Suprapubic skin (tissue), 4 donors: ENCODE results near the gene ZDHHC13. TPM values are rescaled to one million over a fixed set of nuclear protein-coding genes. Genes with fewer than 3 reads are reported as not detected.

Source experiments
- DNase-seq, 2 donors: peaks; one replicate each; pipeline ENCODE4 v3.0.0-alpha.2; 2019; ENCODE audit warnings: low spot score in 2 of 2
- H3K27ac ChIP-seq: fragments of 200-600 bp; sonication (generic); one replicate; pipeline ENCODE4 v1.5.1; 2019
- H3K27me3 ChIP-seq: fragments of 200-600 bp; sonication (generic); one replicate; pipeline ENCODE4 v1.5.1; 2019
- H3K36me3 ChIP-seq: fragments of 200-600 bp; sonication (generic); one replicate; pipeline ENCODE4 v1.5.1; 2019
- H3K4me1 ChIP-seq: fragments of 200-600 bp; sonication (generic); one replicate; pipeline ENCODE4 v1.5.1; 2019
- H3K4me3 ChIP-seq: fragments of 200-600 bp; sonication (generic); one replicate; pipeline ENCODE4 v1.5.1; 2019; ENCODE audit warnings: mild to moderate bottlenecking
- H3K9me3 ChIP-seq: fragments of 200-600 bp; sonication (generic); one replicate; pipeline ENCODE4 v1.5.1; 2019
- EP300 ChIP-seq: sonication (generic); formaldehyde crosslinking; IDR thresholded peaks from one replicate; pipeline ENCODE4 v1.6.1; 2017; ENCODE audit warnings: antibody characterized with exemption
- POLR2A ChIP-seq, 2 donors: fragments of 450-650 bp; IDR thresholded peaks; one replicate each; pipeline ENCODE4 v1.6.1; 2017; ENCODE audit warnings: antibody characterized with exemption in 2 of 2, mild to moderate bottlenecking in 2 of 2, moderate library complexity in 2 of 2
- POLR2AphosphoS5 ChIP-seq, 3 donors: sonication (generic); formaldehyde crosslinking; IDR thresholded peaks; one replicate each; pipeline ENCODE4 v1.6.1; 2017; ENCODE audit warnings: antibody characterized with exemption in 3 of 3
- WGBS: methylation state at CpG from one replicate; pipeline ENCODE4 v1.1.5; 2018; 5-methylcytosine and 5-hydroxymethylcytosine counted together
- total RNA-seq, 4 donors: library from RNA; depleted of rRNA; stranded (reverse); fragments of >200 nt; gene quantifications; one replicate each; pipeline ENCODE4 v1.1.0, GENCODE V29; 2016
- TF ChIP-seq, protein P1 (sequence below), 2 donors: fragments of 200-600 bp in 1 of 2; fragments of 450-650 bp in 1 of 2; sonication (generic) in 1 of 2; IDR thresholded peaks; one replicate each; pipeline ENCODE4 v1.5.1; 2016 to 2019; ENCODE audit warnings: antibody characterized with exemption in 2 of 2, mild to moderate bottlenecking in 1 of 2, moderate library complexity in 1 of 2

ZDHHC13 gene
- total RNA-seq, 4 donors from 2014 or later: 23.8 to 74.6 (median 27.0) TPM

DNA sequence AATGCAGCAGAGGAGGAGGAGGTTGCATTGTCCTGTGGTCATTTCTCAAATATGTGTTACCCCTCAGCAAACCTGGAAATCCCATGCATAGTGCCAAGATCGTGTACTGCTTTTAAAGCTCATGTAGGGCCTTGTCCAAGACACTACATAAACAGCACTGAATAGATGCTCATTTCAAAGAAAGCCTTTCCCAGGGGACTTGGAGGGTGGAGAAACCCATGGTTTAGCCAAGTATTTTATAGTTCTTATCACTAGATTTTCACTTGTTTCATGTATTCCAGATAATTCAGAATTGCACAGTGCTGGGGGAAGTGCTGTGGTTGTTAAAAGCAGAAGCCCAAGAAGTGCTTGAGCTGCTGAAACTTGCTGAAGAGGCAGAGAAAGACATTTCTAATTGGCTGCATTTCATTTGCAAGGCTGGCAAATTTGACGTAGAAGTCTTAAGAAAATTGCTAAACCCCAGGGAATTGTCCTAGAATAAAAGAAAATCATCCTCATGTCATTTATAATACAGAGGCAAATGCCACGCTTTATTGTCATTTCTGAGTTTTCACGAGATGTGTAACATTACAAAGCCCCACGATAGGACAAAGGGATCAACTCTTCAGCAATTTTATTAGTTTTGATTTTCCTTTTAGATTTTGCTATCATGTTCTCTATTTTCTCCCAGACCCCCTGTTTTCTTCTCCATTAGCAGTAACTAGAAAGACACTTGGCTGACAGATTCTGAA, 64.7 kb downstream of the ZDHHC13 start:
- H3K9me3 ChIP-seq: no peaks in the 10 kb centered on the region
- H3K36me3 ChIP-seq: peaks cover 5% of the 10 kb centered on the region
- WGBS: 70% methylated on average over 5 of the region's 5 CpGs
- H3K4me3 ChIP-seq: no peak overlapping the region
- no peaks in the 10 kb centered on the region for H3K4me1 ChIP-seq
- no peaks in the 10 kb centered on the region for H3K27me3 ChIP-seq
- TF ChIP-seq, protein P1, sequence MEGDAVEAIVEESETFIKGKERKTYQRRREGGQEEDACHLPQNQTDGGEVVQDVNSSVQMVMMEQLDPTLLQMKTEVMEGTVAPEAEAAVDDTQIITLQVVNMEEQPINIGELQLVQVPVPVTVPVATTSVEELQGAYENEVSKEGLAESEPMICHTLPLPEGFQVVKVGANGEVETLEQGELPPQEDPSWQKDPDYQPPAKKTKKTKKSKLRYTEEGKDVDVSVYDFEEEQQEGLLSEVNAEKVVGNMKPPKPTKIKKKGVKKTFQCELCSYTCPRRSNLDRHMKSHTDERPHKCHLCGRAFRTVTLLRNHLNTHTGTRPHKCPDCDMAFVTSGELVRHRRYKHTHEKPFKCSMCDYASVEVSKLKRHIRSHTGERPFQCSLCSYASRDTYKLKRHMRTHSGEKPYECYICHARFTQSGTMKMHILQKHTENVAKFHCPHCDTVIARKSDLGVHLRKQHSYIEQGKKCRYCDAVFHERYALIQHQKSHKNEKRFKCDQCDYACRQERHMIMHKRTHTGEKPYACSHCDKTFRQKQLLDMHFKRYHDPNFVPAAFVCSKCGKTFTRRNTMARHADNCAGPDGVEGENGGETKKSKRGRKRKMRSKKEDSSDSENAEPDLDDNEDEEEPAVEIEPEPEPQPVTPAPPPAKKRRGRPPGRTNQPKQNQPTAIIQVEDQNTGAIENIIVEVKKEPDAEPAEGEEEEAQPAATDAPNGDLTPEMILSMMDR (IDR thresholded peaks at IDR 0.05): no peak
- TF ChIP-seq EP300 (no peak), POLR2A (IDR thresholded peaks at IDR 0.05) (no peak), POLR2AphosphoS5 (IDR thresholded peaks at IDR 0.05) (no peak)
- no peak overlapping the region for H3K27ac ChIP-seq
- DNase-seq: no peak

DNA sequence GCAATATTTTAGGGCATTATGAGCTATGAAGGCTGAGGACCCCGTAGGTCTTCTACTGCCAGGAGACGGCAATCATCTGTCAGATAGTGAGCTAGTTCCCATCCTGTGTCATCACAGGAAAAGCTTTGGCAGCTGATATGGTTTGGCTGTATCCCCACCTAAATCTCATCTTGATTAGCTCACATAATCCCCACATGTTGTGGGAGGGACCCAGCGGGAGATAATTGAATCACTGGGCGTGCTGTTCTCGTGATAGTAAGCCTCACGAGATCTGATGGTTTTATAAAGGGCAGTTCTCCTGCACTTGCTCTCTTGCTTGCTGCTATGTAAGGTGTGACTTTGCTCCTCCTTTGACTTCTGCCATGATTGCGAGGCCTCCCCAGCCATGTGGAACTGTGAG, 66.7 kb downstream of the ZDHHC13 start:
- Histone ChIP-seq H3K4me3 (no peak overlapping the region), H3K36me3 (no peaks in the 10 kb centered on the region), H3K9me3 (no peaks in the 10 kb centered on the region), H3K4me1 (no peaks in the 10 kb centered on the region), H3K27ac (no peak overlapping the region), H3K27me3 (no peaks in the 10 kb centered on the region)
- TF ChIP-seq EP300: no peak
- DNase-seq: no peak
- WGBS: 77% methylated on average over 7 of the region's 7 CpGs

DNA sequence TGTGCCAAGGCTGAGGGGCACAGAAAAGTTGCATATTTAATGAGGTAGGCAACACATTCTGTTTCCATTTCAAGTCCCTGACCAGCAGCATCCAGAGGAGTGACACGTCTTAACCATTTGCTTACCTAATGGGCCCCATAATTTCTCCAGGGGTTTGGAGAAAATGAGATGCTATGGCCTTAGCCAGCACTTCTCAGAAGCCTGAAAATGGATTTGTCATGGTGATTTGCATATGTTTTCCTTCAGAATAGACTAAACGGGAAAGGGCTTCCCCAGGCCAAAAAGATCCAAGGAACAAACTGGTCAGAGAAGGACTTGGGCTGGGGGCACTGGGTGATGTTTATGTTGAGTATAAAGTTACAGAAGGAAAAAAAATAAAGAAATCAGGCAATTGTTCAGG, 68.1 kb downstream of the ZDHHC13 start:
- TF ChIP-seq POLR2AphosphoS5 (IDR thresholded peaks at IDR 0.05): no peak
- TF ChIP-seq POLR2A (IDR thresholded peaks at IDR 0.05): no peak
- TF ChIP-seq, protein P1 (IDR thresholded peaks at IDR 0.05): no peak
- TF ChIP-seq EP300: no peak
- H3K9me3 ChIP-seq: no peaks in the 10 kb centered on the region
- no peak overlapping the region for H3K27ac ChIP-seq
- H3K36me3 ChIP-seq: no peaks in the 10 kb centered on the region
- H3K4me1 ChIP-seq: no peaks in the 10 kb centered on the region
- no peak for DNase-seq
- H3K4me3 ChIP-seq: no peak overlapping the region
- WGBS: 70% methylated on average over 2 of the region's 2 CpGs
- H3K27me3 ChIP-seq: no peaks in the 10 kb centered on the region

DNA sequence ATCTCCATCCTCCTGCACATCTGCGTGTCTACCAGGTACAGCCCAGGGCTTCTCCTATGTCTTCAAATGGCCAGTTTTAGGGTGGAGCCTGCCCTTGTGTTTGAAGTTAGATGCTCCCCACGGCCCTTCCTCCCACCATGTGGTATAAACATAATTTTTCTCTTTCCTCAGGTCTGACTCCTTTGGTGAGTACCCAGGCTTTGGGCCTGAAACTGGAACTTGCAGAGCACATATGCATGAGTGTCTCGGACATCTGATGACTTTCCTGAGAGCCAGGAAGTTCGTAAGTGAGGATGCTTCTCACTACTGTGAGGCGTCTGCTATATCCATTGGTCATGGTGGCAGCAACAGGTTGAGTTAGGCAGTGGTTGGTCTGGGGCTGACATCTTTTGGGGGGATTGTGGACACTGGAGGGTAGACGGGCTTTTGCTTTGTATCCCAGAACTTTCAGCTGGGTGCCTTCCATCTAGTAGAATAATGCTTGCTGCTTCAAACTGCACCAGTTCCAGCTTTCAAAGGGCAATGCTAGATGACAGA, 68.6 kb downstream of the ZDHHC13 start:
- WGBS: 73% methylated on average over 6 of the region's 6 CpGs
- no peak for TF ChIP-seq EP300
- no peak for TF ChIP-seq POLR2AphosphoS5 (IDR thresholded peaks at IDR 0.05)
- no peak for TF ChIP-seq POLR2A (IDR thresholded peaks at IDR 0.05)
- TF ChIP-seq, protein P1 (IDR thresholded peaks at IDR 0.05): no peak
- H3K36me3 ChIP-seq: no peaks in the 10 kb centered on the region
- no peaks in the 10 kb centered on the region for H3K4me1 ChIP-seq
- no peak overlapping the region for H3K27ac ChIP-seq
- H3K4me3 ChIP-seq: no peak overlapping the region
- DNase-seq: no peak
- H3K9me3 ChIP-seq: no peaks in the 10 kb centered on the region
- H3K27me3 ChIP-seq: no peaks in the 10 kb centered on the region

DNA sequence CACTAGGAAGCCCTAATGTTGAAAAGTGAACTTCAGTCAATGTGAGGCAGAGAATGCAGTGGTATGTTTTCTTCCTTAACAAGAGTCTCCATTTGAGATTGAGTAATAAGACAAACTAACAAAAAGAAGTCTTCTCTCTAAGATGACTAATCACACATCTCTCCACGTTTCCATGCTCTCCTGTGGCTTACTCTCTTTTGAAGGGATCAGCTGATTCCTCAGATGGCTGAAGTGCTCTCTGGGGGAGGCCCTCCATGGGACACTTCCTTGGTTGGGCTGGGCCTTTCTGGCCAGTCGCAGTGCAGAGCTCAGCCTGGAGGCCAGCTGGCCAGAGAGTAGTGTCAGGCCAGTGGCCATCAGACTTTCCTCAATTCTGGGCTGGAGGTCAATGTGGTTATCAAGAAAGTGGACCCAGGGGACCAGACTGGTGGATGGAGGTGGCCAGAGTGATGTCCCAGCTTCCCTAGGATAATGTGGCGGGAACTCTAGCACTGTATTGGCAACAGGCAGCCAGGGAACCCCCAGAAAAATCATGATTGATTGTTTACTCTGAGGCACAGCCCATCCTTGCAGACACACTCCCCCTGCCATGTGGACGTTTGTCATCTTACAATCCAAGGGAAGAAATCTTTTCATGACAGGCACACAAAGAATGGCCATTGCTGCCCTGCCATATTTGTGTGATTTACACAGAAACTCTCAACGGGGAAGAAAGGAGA, 70.3 kb downstream of the ZDHHC13 start:
- Histone ChIP-seq H3K27me3 (no peaks in the 10 kb centered on the region), H3K4me3 (no peak overlapping the region), H3K36me3 (no peaks in the 10 kb centered on the region), H3K9me3 (no peaks in the 10 kb centered on the region), H3K4me1 (no peaks in the 10 kb centered on the region), H3K27ac (no peak overlapping the region)
- DNase-seq: no peak
- 75% methylated on average over 5 of the region's 5 CpGs for WGBS
- TF ChIP-seq POLR2AphosphoS5 (IDR thresholded peaks at IDR 0.05) (no peak), EP300 (no peak)

DNA sequence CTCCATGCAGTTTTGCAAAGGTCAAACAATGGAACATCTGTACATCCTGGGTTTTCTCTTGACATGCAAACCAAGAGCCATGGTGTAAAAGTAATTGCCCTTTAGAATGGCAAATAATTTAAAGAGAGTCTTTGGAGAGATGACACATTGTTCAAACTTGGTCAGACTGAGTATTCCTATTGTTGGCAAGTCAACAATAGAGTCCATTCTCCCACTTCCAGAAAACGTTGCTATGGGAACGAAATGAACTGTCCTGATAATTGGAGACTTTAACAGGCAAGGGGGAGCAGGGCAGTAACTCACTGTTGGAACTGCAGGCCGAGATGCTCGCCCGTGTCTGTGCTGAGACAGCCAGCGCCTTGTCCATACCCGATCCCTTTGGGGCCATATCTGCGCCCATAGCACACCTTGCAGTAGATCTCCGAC, 70.9 kb downstream of the ZDHHC13 start:
- Histone ChIP-seq H3K4me1 (no peaks in the 10 kb centered on the region), H3K27ac (no peak overlapping the region), H3K9me3 (no peaks in the 10 kb centered on the region), H3K4me3 (no peak overlapping the region), H3K27me3 (no peaks in the 10 kb centered on the region), H3K36me3 (no peaks in the 10 kb centered on the region)
- DNase-seq: no peak
- WGBS: 89% methylated on average over 9 of the region's 9 CpGs
- no peak for TF ChIP-seq POLR2A (IDR thresholded peaks at IDR 0.05)
- TF ChIP-seq POLR2AphosphoS5 (IDR thresholded peaks at IDR 0.05): no peak
- no peak for TF ChIP-seq EP300
- TF ChIP-seq, protein P1 (IDR thresholded peaks at IDR 0.05): no peak
